BE2C (cell line): ENCODE data around the gene SUMF2.
A peak's percentile ranks its signal among the peaks of the same experiment; 100 is the strongest.
"Not testable (repeated sequence)": the region's sequence is repeated elsewhere in the genome, so short reads cannot be mapped to it uniquely, and the experiment has no call there.

Experiments used
- DNase-seq: peaks from one replicate; pipeline ENCODE4 v3.0.0-alpha.2; 2020
- H3K27me3 ChIP-seq: fragments of 250-450 bp; sonication (Bioruptor Pico); 2 replicates; pipeline ENCODE4 v1.5.1; 2020; ENCODE audit warnings: mild to moderate bottlenecking
- H3K36me3 ChIP-seq: fragments of 250-450 bp; sonication (Bioruptor Pico); 2 replicates; pipeline ENCODE4 v1.5.1; 2020; ENCODE audit warnings: mild to moderate bottlenecking
- H3K4me1 ChIP-seq: fragments of 250-450 bp; sonication (Bioruptor Pico); 2 replicates; pipeline ENCODE4 v1.5.1; 2020
- H3K4me3 ChIP-seq: 2 replicates; pipeline ENCODE4 v1.5.1; 2011; ENCODE audit warnings: low read depth, low read length
- H3K9me3 ChIP-seq: fragments of 250-450 bp; sonication (Bioruptor Pico); 2 replicates; pipeline ENCODE4 v1.5.1; 2020
- TF ChIP-seq, protein P1 (sequence below): IDR thresholded peaks from 2 replicates; pipeline ENCODE4 v1.5.1; 2012; ENCODE audit warnings: mild to moderate bottlenecking, low read depth, low read length

SUMF2 gene

DNA sequence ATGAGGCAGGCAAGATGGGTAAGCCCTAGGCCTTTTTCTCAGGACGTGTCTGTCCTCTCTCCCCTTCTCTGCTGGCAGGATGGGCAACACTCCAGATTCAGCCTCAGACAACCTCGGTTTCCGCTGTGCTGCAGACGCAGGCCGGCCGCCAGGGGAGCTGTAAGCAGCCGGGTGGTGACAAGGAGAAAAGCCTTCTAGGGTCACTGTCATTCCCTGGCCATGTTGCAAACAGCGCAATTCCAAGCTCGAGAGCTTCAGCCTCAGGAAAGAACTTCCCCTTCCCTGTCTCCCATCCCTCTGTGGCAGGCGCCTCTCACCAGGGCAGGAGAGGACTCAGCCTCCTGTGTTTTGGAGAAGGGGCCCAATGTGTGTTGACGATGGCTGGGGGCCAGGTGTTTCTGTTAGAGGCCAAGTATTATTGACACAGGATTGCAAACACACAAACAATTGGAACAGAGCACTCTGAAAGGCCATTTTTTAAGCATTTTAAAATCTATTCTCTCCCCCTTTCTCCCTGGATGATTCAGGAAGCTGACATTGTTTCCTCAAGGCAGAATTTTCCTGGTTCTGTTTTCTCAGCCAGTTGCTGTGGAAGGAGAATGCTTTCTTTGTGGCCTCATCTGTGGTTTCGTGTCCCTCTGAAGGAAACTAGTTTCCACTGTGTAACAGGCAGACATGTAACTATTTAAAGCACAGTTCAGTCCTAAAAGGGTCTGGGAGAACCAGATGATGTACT lies 15.5 kb downstream of the SUMF2 start:
- Histone ChIP-seq H3K27me3 (no peaks in the 10 kb centered on the region), H3K36me3 (peaks cover 18% of the 10 kb centered on the region), H3K9me3 (no peaks in the 10 kb centered on the region), H3K4me3 (no peak overlapping the region), H3K4me1 (peaks cover 21% of the 10 kb centered on the region)
- peak; percentile 88 for DNase-seq
- TF ChIP-seq, protein P1, sequence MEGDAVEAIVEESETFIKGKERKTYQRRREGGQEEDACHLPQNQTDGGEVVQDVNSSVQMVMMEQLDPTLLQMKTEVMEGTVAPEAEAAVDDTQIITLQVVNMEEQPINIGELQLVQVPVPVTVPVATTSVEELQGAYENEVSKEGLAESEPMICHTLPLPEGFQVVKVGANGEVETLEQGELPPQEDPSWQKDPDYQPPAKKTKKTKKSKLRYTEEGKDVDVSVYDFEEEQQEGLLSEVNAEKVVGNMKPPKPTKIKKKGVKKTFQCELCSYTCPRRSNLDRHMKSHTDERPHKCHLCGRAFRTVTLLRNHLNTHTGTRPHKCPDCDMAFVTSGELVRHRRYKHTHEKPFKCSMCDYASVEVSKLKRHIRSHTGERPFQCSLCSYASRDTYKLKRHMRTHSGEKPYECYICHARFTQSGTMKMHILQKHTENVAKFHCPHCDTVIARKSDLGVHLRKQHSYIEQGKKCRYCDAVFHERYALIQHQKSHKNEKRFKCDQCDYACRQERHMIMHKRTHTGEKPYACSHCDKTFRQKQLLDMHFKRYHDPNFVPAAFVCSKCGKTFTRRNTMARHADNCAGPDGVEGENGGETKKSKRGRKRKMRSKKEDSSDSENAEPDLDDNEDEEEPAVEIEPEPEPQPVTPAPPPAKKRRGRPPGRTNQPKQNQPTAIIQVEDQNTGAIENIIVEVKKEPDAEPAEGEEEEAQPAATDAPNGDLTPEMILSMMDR, result peak; percentile 89

DNA sequence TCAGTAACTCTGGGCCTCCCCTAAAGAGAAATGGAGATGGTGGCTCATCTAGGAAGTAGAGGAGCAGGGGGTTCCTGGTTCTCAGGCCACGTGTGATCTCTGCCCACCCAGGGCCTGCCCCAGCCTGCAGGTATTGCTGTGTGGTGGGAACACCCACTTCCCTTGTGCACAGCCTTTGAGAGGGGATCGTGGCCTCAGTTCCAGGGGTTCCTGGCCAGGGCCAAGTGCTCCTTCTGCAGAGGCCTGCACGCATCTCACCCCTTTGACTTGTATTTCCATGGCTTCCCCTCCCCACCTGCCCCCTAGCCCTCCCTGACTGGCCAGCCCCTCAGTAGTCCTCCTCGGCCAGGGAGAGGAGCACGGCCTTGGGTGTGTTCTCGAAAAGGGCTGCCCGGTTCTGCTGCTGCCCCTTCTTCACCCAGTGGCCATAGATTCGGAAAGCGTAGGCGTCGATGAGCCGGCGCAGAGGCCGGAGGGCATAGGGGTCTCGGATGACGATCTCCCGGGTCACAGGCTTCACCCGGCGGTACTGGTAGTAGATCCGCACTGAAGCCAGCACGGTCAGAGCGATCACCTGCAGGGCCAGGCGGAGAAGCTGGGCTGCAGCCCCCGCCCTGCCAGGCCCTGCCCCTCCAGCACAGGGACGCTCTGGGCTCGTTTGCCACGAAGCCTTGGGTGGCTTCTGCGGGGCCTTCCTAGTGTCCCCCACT lies 16.8 kb downstream of the SUMF2 start:
- H3K36me3 ChIP-seq, result peaks cover 18% of the 10 kb centered on the region
- not testable (repeated sequence) for DNase-seq, H3K27me3 ChIP-seq, H3K9me3 ChIP-seq, H3K4me3 ChIP-seq
- H3K4me1 ChIP-seq, result peaks cover 21% of the 10 kb centered on the region

DNA sequence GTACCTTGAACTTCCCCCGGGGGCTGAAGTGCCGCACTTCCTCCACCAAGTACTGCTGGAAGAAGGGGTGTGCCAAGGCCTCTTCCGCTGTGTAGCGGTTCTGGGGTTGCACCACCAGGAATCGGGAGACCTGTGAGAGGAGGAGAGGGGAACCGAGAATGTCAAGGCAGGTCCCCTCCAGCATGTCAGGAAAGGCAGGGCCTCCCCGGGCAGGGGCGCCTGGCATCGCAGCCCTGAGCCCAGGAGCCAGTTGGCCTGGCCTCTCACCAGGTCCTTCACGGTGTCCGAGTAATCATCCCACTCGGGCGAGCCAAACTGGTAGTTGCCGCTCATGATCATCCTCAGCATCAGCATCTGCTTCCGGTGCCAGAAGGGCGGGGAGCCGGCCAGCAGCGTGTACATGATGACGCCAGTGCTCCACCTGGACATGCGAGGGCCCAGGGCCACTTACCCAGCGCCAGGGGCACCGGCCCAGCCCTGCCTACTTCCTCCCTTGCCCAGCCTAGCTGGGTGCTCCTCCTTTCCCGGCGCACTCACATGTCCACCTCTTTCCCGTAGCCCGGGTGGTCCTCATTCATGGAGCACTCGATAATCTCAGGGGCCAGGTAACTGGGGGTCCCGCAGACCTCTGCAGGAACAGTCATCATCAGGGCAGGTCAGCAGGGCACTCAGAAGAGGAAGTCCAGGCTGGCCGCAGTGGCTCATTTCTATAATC lies 17.7 kb downstream of the SUMF2 start:
- TF ChIP-seq, protein P1, result no peak
- Histone ChIP-seq H3K9me3 (no peaks in the 10 kb centered on the region), H3K4me3 (no peak overlapping the region), H3K27me3 (no peaks in the 10 kb centered on the region), H3K36me3 (peaks cover 22% of the 10 kb centered on the region), H3K4me1 (peaks cover 21% of the 10 kb centered on the region)
- no peak for DNase-seq

DNA sequence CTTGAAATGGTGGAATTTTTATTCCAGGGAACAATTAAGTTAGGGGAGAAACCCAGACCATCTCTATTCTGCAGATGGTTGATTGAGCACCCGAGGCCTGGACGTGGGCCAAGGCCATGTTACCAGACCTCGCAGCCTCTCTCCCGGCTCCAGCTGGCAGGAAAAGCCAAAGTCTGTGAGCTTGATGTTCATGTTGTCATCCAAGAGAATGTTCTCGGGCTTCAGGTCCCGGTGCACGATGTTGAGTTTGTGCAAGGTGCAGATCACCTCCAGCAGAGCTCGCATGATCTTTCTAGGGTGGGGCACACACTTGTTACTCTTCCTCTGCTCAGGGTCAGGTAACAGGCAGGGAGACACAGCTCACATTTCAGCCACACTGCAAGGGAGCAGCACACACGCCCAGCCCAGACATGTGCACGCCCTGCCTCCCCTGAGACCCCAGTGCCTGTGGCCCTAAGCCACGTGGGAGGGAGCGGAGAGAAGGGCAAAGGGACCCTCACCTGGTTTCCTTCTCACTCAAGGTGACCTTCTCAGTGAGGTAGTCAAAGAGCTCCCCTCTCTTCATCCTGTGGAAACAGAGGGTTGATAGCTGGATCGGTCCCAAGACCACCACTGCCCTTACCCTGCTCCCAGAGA lies 19.2 kb downstream of the SUMF2 start:
- Histone ChIP-seq H3K4me3 (peak overlapping the region; percentile 5; the same call in 1 of the 2 replicates), H3K27me3 (no peaks in the 10 kb centered on the region), H3K36me3 (peaks cover 19% of the 10 kb centered on the region), H3K4me1 (peaks cover 21% of the 10 kb centered on the region), H3K9me3 (no peaks in the 10 kb centered on the region)
- TF ChIP-seq, protein P1, result no peak
- DNase-seq, result peak; percentile 90

DNA sequence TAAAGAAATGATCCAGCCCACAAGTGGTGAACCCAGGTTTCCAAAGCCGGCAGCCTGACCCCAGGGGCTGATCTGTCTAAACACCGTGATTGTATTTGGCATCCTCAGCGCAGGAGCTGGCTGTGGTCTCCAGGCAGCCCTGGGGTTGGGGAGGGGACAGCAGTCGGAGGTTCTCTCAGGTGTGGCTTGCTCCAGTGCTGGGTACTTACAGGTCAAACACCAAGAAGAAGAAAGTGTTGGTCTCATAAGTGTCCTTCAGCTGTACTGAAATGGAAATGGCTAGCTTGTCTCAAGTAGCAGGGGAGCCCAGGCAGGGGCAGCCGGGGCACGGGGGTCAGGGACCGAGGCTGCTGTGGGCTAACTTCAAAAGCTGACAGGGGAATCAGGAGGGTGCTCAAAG lies 22.7 kb downstream of the SUMF2 start:
- Histone ChIP-seq H3K27me3 (no peaks in the 10 kb centered on the region), H3K36me3 (peaks cover 6% of the 10 kb centered on the region; the same call in 1 of the 2 replicates), H3K4me3 (no peak overlapping the region), H3K9me3 (no peaks in the 10 kb centered on the region), H3K4me1 (peaks cover 11% of the 10 kb centered on the region)
- TF ChIP-seq, protein P1, result no peak
- no peak for DNase-seq

DNA sequence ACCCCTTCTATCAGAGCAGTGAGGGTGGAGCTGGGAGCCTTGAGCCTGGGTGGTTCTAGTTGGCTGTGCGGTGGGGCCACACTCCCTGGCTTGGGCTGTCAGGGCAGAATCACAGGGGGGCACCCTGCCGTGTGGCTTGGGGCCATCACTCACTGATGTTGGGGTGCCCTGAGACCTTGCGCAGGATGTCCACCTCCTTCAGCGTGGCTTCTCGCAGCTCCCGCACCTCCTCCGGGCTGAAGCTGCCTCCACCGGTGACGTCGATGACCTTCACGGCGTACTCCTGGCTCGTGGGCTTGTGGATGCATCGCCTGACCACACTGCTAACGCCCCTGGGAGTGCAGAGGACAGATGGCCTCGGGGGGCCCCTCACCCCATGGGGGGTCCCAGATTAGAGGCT lies 23.4 kb downstream of the SUMF2 start:
- TF ChIP-seq, protein P1, result no peak
- H3K4me1 ChIP-seq, result peaks cover 11% of the 10 kb centered on the region
- no peaks in the 10 kb centered on the region for H3K27me3 ChIP-seq
- H3K4me3 ChIP-seq, result no peak overlapping the region
- H3K36me3 ChIP-seq, result peaks cover 6% of the 10 kb centered on the region; the same call in 1 of the 2 replicates
- no peaks in the 10 kb centered on the region for H3K9me3 ChIP-seq
- DNase-seq, result no peak
